GM23248 (cell line): Measurements from ENCODE around the gene LGALS13.

Source experiments
- EZH2 ChIP-seq: fragments of 200-600 bp; sonication (generic); IDR thresholded peaks from 2 replicates; pipeline ENCODE4 v1.6.1; 2018; ENCODE audit warnings: antibody characterized with exemption, mild to moderate bottlenecking; ENCODE audit not compliant: insufficient read depth, poor library complexity, severe bottlenecking
- EZH2phosphoT487 ChIP-seq: fragments of 200-600 bp; sonication (generic); IDR thresholded peaks from 2 replicates; pipeline ENCODE4 v1.6.1; 2018; ENCODE audit warnings: antibody characterized with exemption, moderate library complexity, mild to moderate bottlenecking, low read depth; ENCODE audit not compliant: insufficient read depth

- no peak for TF ChIP-seq EZH2
- TF ChIP-seq EZH2phosphoT487, result no peak
Measured at GRCh38 chr19:39617745-39618144, 15.4 kb downstream of the LGALS13 start.
